ENCODE results near the gene PAK5.
A peak's percentile ranks its signal among the peaks of the same experiment; 100 is the strongest.

The PAK5 gene

GRCh38 chr20:9775176-9775575, 63.7 kb downstream of the PAK5 start:
- DNase-seq: no peak

- no peak for DNase-seq
These were observed 68.9 kb downstream of the PAK5 start for GRCh38 chr20:9769954-9770353.

- no peak for DNase-seq
These were observed 77.4 kb downstream of the PAK5 start for GRCh38 chr20:9761476-9761875.

GRCh38 chr20:9759392-9759791, 79.5 kb downstream of the PAK5 start:
- no peak for DNase-seq

GRCh38 chr20:9758752-9759151, 80.1 kb downstream of the PAK5 start:
- no peak for DNase-seq

GRCh38 chr20:9756660-9757059, 82.2 kb downstream of the PAK5 start:
- DNase-seq: no peak

- no peak for DNase-seq
These were observed 83.6 kb downstream of the PAK5 start for GRCh38 chr20:9755301-9755700.

- peak; percentile 5 for DNase-seq
These were observed 94.3 kb downstream of the PAK5 start for GRCh38 chr20:9744551-9744950.

- DNase-seq: no peak
These were observed 95.0 kb downstream of the PAK5 start for GRCh38 chr20:9743871-9744270.

GRCh38 chr20:9742821-9743220, 96.1 kb downstream of the PAK5 start:
- DNase-seq: no peak

- no peak for DNase-seq
These were observed 96.9 kb downstream of the PAK5 start for GRCh38 chr20:9741996-9742395.

GRCh38 chr20:9740486-9740885, 98.4 kb downstream of the PAK5 start:
- DNase-seq: no peak

- DNase-seq: peak; percentile 13
These were observed 98.9 kb downstream of the PAK5 start for GRCh38 chr20:9739991-9740390.

GRCh38 chr20:9736373-9736772, 102.5 kb downstream of the PAK5 start:
- DNase-seq: no peak

GRCh38 chr20:9723501-9724202, 115.2 kb downstream of the PAK5 start:
- DNase-seq: no peak

GRCh38 chr20:9711872-9712271, 127.0 kb downstream of the PAK5 start:
- DNase-seq: no peak

- DNase-seq: no peak
These were observed 128.2 kb downstream of the PAK5 start for GRCh38 chr20:9710685-9711084.

- DNase-seq: no peak
These were observed 133.0 kb downstream of the PAK5 start for GRCh38 chr20:9705722-9706476.

- DNase-seq: no peak
These were observed 139.7 kb downstream of the PAK5 start for GRCh38 chr20:9699181-9699580.

- peak; percentile 82 for DNase-seq
These were observed 149.8 kb downstream of the PAK5 start for GRCh38 chr20:9689041-9689440.

GRCh38 chr20:9686866-9687265, 152.0 kb downstream of the PAK5 start:
- DNase-seq: no peak

- DNase-seq: no peak
These were observed 152.4 kb downstream of the PAK5 start for GRCh38 chr20:9686455-9686854.

GRCh38 chr20:9686001-9686400, 152.9 kb downstream of the PAK5 start:
- no peak for DNase-seq

- DNase-seq: no peak
These were observed 153.9 kb downstream of the PAK5 start for GRCh38 chr20:9685011-9685410.

All from NCI-H146 (cell line).